ENCODE data around the gene PI4KB. TPM values are rescaled to one million over a fixed set of nuclear protein-coding genes. Genes with fewer than 3 reads are reported as not detected.

Gene PI4KB
- total and polyA plus RNA-seq, 9 of the 15 experiments (the other 6 are each of a cell fraction or from before 2014, with no cell fraction given): 3.1 to 65.4 (median 45.1) TPM

GRCh38 chr1:151254217-151255213 is 72.7 kb downstream of the PI4KB start, which contains the start of gene PSMD4 (continued):
- TF ChIP-seq ZNF592 (IDR thresholded peaks at IDR 0.05): no peak
- TF ChIP-seq GABPB2 (CRISPR knock-in tag; conservative IDR thresholded peaks at IDR 0.05): no peak
- peak; percentile 73 to 86 for TF ChIP-seq E2F6 (IDR thresholded peaks at IDR 0.05; ENCODE audit: borderline replicate concordance in 1 of 2, extremely low read depth in 1 of 2, insufficient read depth in 1 of 2, insufficient read length in 1 of 2, low read depth in 1 of 2, low read length in 1 of 2, poor library complexity in 1 of 2, severe bottlenecking in 1 of 2)
- peak; percentile 94 for TF ChIP-seq POLR2G (IDR thresholded peaks at IDR 0.05; ENCODE audit: low read depth, low read length)
- no peak for TF ChIP-seq STAT6 (CRISPR knock-in tag; IDR thresholded peaks at IDR 0.05)
- TF ChIP-seq ERF (CRISPR knock-in tag; IDR thresholded peaks at IDR 0.05): no peak
- no peak for TF ChIP-seq ZNF780A (CRISPR knock-in tag; IDR thresholded peaks at IDR 0.05)
- TF ChIP-seq PATZ1 (CRISPR knock-in tag; IDR thresholded peaks at IDR 0.05; ENCODE audit: borderline replicate concordance): no peak
- TF ChIP-seq ZNF431 (CRISPR knock-in tag; IDR thresholded peaks at IDR 0.05): no peak
- TF ChIP-seq ZNF133 (CRISPR knock-in tag; IDR thresholded peaks at IDR 0.05): no peak
- peak; percentile 2; the same call in 1 of the 2 replicates for TF ChIP-seq CBFA2T3 (IDR thresholded peaks at IDR 0.05)
- TF ChIP-seq ZNF140 (CRISPR knock-in tag; IDR thresholded peaks at IDR 0.05): no peak
- TF ChIP-seq ATF4 (CRISPR knock-in tag; IDR thresholded peaks at IDR 0.05): no peak
- no peak for TF ChIP-seq WHSC1 (IDR thresholded peaks at IDR 0.05; ENCODE audit: low read length)
- no peak for TF ChIP-seq BRD4 (IDR thresholded peaks at IDR 0.05)
